NCI-H1436 (cell line): Measurements from ENCODE around the gene RNF4.
"Not testable (repeated sequence)": the region's sequence is repeated elsewhere in the genome, so short reads cannot be mapped to it uniquely, and the experiment has no call there.

ENCODE experiments used
- DNase-seq: peaks from one replicate; lab custom pipeline; 2025; lab: John Stamatoyannopoulos, UW

Gene RNF4

DNA sequence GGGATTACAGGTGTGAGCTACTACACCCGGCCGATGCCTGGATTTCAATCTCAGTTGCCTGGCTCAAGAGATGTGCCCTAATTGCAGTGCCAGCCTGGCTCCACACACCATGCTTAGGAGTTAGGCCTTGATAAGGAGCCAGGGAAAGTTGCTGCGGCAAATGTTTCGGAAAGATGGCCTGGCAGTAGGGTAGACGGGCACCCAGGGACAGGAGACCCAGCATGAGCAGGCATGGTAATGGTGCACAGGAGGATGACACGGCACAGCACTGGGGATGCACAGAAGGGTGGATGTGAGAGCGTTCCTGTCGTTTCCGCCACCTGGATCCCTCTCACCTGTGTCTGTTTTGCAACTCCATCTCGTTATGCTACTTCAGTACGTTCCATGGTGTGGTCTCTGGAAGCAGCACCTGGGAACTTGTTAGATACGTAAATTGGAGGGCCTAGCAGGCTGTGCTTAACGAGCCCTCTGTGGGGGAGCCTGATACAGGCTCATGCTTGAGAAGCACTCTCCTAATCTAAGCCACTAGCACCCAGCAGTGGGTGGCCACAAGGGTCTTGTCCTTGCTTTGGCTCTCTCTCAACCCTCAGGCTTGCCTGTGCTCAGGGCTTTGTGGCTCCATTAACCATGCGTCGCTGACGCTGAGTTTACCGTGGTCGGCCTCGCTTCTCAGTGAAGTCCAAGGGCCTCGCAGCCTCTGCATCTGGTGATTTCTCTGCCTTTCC is 20.3 kb downstream of the RNF4 start:
- no peak for DNase-seq

DNA sequence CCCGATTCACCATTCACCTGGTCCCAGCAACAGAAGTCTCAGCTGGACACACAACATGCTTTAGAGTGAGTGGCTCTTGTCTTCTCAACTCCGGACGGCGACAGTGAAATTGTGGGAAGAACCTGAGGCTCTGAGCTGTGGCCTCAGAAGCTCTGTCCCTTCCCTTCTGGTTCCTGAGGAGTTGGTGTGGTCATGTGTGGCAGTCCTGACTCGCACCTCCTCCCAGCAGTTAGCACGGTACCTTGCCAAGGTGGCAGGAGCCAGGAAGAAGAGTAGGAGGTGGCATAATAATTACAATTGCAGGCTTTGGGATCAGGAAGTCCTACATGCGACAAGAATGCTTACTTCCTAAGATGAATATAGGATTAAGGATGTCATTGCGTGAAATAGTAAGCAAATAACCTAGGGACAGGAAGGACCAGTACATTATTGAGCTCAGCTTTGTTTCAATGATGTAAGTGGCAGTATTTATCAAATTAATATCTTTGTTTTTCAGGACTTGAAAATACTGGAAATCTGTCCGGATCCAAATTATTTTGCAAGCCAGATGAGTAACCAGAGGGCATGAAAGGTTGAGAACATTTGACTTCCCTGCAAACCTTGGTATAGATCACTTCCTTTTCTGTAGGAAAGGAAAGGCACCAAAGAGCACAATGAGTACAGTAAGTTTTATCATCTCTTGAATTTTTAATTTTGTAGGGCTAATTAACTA is 21.1 kb downstream of the RNF4 start:
- no peak for DNase-seq

DNA sequence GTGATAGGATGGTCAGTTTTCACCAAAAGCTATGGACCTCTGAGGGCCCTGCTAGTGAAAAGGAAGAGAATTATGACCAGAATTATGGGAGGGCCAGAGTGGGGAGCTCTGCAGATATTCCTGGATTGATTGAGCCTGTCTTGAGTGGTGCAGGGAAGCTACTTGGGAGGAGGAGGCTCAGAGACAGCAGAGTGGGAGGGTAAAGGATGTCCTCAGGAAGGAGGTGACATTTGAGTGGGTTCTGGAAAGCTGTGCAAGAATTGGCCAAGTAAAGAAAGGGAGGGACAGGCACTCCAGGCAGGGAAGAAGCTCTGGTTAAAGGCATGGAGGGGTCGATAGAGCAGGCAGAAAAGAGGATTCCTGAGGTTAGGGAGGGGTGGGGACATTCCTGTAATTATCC is 24.1 kb downstream of the RNF4 start:
- no peak for DNase-seq

DNA sequence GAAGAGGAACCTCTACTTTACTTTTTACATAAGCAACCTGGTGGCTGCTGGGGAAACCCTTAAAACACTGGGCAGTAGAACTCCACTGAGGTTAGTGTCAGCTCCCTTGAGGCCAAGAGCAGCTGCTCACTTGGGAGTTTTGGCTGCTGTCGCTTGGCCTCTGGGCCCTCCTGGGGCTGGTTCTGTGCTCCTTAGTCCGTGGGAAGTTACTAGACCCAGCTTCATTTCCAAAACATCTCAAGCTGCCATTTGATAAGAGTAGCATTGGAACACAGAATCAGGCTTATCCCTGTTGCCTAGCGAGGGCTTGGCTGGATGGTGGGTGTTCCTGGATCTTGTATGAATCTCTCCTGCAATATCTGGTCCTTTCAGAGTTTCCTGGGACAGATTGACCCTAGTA is 26.1 kb downstream of the RNF4 start:
- no peak for DNase-seq

DNA sequence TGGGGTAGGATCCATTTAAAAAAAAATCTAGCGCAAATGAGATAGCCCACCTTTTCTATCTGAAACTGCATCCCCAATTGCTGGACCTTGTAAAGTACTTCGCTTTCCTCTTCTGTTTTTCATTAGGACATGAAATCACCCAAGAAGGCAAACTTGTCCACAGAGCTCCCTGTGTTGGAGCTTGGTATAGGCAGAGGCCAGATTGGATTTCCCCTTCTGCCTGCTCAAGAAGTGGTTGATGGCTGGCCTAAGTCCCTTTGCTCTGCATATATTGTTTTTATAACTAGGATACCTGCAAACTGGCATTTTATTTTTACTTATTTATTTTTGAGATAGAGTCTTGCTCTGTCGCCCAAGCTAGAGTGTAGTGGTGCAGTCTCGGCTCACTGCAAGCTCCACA is 28.4 kb downstream of the RNF4 start:
- no peak for DNase-seq

DNA sequence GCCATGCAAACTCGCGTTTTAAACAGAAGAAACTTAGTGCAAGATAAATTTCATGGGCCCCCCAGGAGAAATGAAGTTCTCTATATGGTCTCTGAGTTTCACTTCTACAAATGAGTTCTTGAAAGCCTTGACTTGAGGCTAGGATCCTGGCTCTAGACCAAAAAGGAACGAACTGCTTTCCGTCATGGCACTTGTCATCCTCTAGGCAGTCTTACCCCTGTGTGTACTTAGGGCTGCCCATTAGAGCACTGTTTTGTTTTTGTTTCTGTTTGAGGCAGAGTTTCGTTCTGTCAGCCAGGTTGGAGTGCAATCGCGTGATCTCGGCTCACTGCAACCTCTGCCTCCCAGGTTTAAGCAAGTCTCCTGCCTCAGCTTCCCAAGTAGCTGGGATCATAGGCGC is 29.0 kb downstream of the RNF4 start:
- no peak for DNase-seq

DNA sequence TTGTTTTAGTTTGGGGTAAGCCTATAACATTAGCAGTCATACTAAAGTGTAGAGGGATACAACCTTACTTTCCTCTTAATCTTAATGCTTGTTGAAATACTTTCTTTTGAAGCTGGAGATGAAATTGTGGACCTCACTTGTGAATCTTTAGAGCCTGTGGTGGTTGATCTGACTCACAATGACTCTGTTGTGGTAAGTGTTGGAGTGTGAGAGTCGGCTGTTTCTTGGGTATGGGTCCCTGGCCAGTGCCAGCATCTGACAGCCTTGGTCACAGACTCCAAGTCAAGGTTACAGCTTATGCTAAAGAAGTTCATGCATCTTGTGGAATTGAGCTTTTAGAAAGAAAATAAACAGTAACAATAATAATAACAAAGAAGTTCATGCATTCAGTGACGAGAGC is 31.6 kb downstream of the RNF4 start:
- DNase-seq, result no peak

DNA sequence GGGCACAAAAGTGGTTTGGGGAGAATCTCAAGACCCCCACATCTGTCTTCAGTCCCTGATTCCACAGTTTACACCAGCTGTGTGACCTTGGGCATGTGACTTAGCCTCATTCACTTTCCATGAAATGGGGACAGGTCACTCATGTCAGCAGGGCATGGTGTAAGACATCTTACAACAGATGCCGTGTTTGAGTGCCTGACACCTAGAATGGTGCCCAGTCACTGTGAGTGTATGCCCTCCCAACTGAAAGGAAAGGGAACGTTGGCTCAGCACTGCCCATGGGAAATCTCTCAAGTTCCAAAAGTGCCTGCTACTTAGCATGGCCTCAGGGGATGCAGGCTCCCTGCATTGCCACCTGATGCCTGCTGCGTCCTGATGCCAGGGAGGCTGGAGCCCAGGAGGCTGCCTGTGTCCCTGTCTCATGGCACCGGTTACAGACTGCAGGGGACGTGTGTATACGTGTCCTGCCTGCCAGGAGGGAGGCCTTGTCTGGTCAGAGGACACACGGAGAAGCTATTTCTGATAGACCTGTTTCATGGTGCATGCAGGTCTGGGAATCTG is 32.2 kb downstream of the RNF4 start:
- no peak for DNase-seq

DNA sequence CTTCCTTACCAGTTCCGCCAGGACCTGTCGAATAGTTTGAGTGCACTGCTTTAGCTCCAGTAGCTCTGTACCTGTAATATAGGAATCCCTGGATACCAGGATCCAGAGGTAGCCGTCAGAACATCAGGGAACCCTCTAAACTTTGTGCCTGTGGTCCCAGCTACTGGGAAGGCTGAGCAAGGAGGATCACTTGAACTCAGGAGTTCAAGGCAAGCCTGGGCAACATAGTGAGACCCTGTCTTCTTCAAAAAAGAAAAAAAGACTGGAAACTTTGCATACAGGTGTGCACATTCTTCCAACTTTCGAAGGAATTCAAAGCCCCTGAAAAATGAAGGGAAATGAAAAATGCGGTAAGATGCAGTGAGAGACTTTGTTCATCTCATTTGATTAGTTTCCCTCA is 34.9 kb downstream of the RNF4 start:
- no peak for DNase-seq

DNA sequence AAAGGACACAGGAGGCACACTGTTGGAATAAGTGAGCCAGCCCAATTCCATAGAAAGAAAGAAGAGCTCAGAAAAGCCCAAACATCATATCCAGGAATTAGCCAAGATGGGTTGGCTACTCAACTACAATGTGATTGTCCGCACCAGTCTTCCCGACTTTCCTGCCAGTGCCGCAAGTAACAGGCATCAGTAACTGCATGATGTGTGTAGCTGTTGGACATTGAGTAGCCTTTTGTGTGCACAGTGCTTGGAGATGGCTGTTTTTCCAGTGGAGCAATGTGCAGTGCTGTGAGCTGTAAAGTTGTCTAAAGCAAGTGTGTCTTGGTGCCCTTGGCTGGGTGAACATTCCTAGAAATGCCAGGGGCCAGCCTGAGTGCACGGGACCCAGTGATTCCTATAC is 38.4 kb downstream of the RNF4 start:
- no peak for DNase-seq

DNA sequence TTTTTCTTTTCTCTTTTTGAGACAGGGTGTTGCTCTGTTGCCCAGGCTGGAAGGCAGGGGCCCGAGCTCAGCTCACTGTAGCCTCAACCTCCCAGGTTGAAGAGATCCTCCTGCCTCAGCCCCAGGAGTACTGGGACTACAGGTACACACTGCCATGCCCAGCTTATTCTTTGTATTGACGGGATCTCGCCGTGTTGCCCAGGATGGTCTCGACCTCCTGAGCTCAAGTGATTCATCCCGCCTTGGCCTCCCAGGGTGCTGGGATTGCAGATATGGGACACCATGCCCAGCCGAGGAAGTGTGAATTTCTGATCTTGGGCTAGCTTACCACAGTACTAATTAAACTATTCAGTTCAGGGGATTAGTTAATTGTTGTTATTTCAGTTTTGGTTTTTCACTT is 38.9 kb downstream of the RNF4 start:
- no peak for DNase-seq

DNA sequence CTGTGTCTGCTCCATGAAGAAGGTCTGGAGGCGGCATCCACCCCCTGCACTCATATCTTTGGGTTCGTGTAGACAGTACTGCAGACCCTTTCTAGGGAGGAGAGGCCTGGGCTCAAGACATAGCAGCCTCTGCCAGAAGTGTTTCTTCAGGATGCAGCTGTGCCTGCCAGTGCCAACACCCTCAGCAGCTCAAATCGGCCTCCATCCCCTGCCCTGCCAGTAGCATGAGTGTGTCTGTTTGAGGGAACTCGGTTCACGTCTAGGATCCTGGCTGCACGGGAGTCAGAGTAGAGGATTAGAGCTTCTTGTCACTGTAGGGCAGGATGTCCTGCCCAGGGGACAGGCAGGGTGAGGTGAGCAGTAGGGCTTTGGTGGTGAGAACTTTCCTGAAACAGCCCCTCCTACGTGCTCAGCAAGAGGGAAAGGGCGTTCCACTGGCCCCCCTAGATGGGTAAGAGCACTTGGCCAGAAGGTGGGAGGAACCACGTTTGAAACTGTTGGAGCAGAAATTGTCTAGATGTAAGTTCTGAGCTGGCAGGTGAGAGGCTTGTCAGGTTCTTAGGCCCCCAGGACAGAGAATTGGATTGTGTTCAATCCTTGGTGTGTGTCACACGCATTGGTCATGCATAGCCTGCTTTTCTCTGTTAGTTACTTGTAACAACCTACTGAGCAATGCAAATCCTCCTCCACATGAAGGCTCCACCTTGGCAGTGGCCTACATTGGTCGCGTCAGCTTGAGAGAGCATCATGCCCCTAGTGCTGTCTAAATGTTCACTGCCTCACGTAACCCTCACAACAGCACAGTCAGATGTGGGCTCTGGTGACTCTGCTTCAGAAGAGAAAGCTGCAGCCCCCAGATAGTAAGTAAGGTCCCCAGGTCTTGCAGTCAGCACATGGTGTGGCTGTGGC is 41.7 kb downstream of the RNF4 start:
- no peak for DNase-seq

DNA sequence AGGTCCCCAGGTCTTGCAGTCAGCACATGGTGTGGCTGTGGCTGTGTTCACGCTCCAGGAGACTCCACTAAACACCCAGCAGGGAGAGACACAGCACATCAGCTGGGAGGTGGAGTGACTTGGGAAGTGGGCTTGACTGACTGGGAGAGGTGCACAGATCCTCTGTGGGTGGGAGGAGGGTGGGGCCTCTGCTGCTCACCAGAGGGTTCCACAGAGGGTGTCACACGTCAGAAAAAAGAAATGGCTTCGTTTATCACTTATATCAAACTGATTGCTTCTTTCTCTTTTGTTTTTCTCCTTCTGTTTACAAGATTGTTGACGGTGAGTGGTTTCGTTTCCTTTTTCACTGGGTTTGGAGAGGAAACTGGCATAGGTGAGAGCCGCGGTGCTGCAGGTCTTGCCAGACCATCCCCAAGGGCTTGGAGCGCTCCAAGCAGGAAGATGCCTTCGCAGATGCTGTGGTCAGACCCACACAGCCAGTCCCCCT is 42.8 kb downstream of the RNF4 start:
- DNase-seq, result no peak

DNA sequence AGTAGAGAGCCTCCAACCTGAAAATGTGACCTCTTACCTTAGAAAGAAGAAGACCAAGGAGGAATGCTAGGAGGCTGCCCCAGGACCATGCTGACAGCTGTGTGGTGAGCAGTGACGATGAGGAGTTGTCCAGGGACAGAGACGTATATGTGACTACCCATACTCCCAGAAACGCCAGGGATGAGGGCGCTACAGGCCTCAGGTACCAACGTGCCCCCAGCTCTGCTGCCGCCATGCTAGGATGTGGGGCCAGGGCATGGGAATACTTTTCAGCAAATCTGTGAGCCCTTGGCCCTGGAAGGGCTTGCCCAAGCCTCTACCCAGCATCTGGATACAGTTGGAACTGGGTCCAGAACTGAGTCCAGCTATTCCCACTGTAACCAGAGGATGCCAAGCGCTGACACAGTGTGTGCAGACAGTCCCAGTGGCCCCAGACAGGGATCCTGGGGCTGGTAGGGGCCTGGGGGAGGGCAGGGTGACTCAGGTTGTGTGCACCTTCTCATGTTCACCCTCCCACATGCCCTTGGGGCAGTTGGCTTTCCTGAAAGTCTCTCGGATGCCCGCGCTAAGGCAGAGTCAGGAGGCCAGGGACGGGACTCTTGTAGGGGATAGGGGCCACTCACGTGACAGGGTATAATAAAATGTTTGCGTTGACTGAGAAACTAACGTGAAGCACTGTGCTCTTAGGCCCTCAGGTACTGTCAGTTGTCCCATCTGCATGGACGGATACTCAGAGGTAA is 43.7 kb downstream of the RNF4 start:
- DNase-seq, result no peak

DNA sequence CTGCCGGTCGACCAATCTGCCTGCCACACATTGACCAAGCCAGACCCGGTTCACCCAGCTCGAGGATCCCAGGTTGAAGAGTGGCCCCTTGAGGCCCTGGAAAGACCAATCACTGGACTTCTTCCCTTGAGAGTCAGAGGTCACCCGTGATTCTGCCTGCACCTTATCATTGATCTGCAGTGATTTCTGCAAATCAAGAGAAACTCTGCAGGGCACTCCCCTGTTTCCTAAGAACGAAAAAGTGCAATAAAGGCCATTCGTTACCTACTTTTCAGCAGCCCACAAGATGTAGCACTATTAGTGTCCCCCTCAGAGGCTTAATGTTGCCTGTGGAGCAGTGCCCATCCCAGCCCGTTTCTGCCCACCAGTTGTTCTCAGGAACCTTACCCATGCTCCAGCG is 45.3 kb downstream of the RNF4 start:
- DNase-seq, result not testable (repeated sequence)

DNA sequence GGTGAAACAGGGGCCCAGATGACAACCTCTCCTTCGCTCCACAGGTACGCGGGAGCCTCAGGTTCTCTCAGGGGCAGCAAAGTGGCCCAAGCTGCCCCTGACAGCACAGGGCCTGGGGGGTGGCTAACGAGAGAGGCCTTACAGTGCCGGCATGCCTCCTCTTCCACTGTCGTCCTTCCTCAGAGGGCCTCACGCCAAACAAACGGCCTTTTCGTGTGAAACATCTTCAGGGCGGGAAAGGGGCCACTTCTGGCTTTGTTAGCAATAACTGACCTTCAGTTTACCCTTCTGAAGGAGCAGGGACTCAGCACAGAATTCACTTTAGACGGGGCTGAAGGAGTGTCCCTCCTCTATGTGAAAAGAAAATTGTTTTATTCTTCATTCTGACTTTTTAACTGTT is 46.0 kb downstream of the RNF4 start:
- DNase-seq, result not testable (repeated sequence)

DNA sequence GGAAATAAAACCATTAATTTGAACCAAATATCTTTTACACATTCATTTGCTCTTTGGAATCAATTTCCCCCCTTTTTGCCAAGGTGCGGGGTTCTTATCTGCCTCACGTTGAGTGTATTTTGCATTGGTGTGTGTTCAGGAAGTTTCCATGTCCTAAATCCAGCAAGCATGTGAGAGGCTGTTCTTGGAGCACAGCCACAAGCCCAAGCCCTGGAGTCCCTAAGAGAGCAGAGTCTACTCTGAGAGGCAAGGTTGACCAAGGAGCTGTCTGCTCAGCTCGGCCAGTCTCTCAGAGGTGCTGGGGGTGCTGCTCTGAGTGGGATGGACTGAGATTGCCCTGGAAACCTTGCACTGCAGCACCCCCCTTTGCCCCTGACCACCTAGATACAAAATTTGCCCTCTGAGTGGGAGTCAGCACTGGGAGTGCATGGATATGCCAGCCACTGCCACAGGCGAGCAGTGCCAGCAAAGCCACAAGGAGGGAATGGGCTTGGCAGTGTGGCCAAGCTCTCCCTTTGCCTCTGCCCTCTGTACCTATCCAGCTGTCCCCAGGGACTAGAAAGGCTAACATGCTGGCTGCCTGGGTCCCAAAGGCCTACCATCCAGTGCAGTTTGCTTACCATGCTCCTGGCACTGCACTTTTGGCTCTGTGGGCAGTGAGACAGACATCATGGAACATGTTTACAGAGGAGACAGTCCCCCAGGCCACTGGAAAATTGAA is 47.1 kb downstream of the RNF4 start:
- DNase-seq, result no peak

DNA sequence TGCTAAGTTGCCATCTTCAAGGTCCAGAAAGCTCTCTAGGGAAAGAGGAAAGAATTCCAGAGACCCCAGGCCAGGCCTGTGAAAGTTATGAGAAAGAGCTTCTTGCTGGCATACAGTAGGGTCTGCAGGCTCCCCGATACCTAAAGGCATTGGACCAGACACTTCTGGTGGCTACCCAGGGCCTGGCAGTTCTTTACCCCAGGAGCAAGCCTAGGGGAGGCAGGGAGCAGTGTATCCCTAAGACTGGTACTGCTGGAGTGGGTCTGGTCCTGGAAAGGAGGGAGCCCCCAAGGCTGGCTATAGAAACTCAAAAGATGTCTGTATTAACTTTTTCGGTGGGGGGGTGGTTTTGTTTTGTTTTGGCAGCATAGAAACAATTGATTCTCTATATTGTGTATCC is 47.7 kb downstream of the RNF4 start:
- DNase-seq, result no peak

DNA sequence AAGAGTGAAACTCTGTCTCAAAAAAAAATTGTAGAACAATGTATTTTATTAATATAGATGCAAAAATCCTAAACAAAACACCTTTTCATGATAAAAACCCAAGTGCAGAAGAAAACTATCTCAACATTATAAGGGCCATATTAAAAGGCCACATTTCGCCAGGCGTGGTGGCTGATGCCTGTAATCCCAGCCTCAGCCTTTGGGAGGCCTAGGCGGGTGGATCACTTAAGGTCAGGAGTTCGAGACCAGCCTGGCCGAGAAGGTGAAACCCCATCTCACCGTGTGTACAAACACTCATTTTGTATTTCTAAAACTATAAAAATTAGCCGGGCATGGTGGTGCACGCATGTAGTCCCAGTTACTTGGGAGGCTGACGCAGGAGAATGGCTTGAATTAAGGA is 57.7 kb downstream of the RNF4 start:
- DNase-seq, result no peak

DNA sequence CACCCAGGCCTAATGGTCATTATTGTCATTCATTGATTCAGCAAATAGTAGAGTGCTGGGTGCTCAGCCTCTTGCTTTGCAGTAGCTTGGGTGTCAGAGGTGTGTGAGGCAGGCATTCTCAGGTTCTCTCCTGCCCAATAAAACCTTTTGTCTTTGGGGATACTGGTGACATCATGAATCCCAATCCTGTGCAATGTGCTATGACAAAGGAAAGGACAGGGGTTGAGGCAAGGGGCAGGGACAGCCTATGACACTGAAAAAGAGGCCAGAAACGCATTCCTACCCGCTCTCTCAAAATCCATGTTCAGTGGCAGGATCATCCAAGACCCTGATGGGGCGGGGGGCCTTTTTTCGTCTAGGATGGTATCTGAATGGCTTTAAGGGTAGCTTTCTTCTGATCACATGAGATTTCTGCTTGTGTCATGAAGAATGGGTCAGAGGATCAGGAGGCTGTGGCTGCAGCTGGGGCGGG is 66.0 kb downstream of the RNF4 start:
- DNase-seq, result no peak
